Esophagus muscularis mucosa (tissue), 4 donors: ENCODE measurements around the gene KCNN4.

Source experiments
- EP300 ChIP-seq: sonication (generic); formaldehyde crosslinking; IDR thresholded peaks from one replicate; pipeline ENCODE4 v1.6.1; 2017; ENCODE audit warnings: antibody characterized with exemption
- POLR2A ChIP-seq: fragments of 450-650 bp; IDR thresholded peaks from one replicate; pipeline ENCODE4 v1.6.1; 2017; ENCODE audit warnings: antibody characterized with exemption, moderate library complexity, mild to moderate bottlenecking, low read depth
- POLR2AphosphoS5 ChIP-seq, 2 donors: sonication (generic); formaldehyde crosslinking; IDR thresholded peaks; one replicate each; pipeline ENCODE4 v1.6.1; 2017; ENCODE audit warnings: antibody characterized with exemption in 2 of 2
- TF ChIP-seq, protein P1 (sequence below), 3 experiments: fragments of 200-600 bp in 2 of 3; fragments of 450-650 bp in 1 of 3; sonication (generic) in 2 of 3; IDR thresholded peaks; one replicate each; pipeline ENCODE4 v1.5.1; 2017 to 2019; ENCODE audit warnings: antibody characterized with exemption in 3 of 3, mild to moderate bottlenecking in 2 of 3, moderate library complexity in 1 of 3

DNA sequence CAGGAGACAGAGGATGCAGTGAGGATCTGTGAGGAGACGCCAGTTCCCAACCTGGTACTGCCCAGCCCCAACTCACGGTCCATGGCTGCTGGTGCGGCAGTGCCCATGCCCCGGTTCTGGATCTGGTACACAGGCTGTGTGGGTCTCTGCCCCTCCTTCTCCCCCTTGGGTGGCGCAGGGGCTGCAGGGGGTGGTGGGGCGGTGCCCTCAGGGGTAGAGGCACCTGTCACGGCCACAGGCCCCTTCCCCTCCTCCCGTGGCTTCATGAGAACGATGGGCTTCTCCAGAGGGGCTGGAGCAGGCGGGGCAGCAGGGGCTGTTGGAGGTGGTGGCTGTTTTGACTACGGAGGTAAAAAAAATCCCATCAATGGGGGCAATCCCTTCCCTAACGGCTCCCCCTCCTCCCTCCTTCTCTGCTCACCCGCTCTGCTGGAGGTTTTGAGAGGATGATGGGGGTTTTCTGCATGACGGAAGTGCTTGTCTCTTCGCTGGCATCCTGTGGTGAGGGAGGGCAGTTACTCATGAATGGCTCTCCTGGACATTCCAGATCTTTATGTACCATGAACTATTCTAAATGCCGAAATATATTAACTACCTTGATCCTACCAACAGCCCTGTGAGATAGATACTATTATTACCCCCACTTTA is 33.1 kb downstream of the KCNN4 start:
- TF ChIP-seq, protein P1, sequence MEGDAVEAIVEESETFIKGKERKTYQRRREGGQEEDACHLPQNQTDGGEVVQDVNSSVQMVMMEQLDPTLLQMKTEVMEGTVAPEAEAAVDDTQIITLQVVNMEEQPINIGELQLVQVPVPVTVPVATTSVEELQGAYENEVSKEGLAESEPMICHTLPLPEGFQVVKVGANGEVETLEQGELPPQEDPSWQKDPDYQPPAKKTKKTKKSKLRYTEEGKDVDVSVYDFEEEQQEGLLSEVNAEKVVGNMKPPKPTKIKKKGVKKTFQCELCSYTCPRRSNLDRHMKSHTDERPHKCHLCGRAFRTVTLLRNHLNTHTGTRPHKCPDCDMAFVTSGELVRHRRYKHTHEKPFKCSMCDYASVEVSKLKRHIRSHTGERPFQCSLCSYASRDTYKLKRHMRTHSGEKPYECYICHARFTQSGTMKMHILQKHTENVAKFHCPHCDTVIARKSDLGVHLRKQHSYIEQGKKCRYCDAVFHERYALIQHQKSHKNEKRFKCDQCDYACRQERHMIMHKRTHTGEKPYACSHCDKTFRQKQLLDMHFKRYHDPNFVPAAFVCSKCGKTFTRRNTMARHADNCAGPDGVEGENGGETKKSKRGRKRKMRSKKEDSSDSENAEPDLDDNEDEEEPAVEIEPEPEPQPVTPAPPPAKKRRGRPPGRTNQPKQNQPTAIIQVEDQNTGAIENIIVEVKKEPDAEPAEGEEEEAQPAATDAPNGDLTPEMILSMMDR (IDR thresholded peaks at IDR 0.05), result no peak
- no peak for TF ChIP-seq EP300
- TF ChIP-seq POLR2A, result no peak
- no peak for TF ChIP-seq POLR2AphosphoS5 (IDR thresholded peaks at IDR 0.05)
